Caki2 (cell line): ENCODE results near the gene GADD45B. TPM values are rescaled to one million over a fixed set of nuclear protein-coding genes. Genes with fewer than 3 reads are reported as not detected.

Experiments
- DNase-seq: peaks from one replicate; pipeline ENCODE4 v3.0.0-alpha.2; 2015; ENCODE audit warnings: low read depth
- in situ Hi-C: cut with HindIII; loops from 2 replicates; pipeline ENCODE4 v1.10.0; 2016; ENCODE audit warnings: low sequenced_read_pairs, low pct_unique_long_range_greater_than_20kb, mixed read lengths
- total RNA-seq: library from RNA; depleted of rRNA; stranded (reverse); fragments of >200 nt; shearing (Covaris generic); gene quantifications from 2 replicates; pipeline ENCODE4 v1.2.3, GENCODE V29; 2014; ENCODE audit warnings: low replicate concordance; rRNA removed

The GADD45B gene
- total RNA-seq = 10.6 and 16.3 TPM in 2 replicates

GRCh38 chr19:2475702-2476450, at the start of gene GADD45B:
GADD45B (plus strand) TSS chr19:2476127; CDS start chr19:2476359, 232 bp downstream.
- DNase-seq = peak; percentile 89
- in situ Hi-C loops = no loop called here

- in situ Hi-C loops = no loop called here
- peak; percentile 40 for DNase-seq
Measured at GRCh38 chr19:2426611-2427428, 49.1 kb upstream of the GADD45B start.

GRCh38 chr19:2427429-2428320, 48.3 kb upstream of the GADD45B start, which contains the start of gene TIMM13:
TIMM13 (minus strand) TSS chr19:2427586; CDS start chr19:2427533, 53 bp downstream.
- peak; percentile 88 for DNase-seq
- in situ Hi-C loops = no loop called here

GRCh38 chr19:2428321-2428690, 47.6 kb upstream of the GADD45B start:
- no peak for DNase-seq
- in situ Hi-C loops = no loop called here

DNA sequence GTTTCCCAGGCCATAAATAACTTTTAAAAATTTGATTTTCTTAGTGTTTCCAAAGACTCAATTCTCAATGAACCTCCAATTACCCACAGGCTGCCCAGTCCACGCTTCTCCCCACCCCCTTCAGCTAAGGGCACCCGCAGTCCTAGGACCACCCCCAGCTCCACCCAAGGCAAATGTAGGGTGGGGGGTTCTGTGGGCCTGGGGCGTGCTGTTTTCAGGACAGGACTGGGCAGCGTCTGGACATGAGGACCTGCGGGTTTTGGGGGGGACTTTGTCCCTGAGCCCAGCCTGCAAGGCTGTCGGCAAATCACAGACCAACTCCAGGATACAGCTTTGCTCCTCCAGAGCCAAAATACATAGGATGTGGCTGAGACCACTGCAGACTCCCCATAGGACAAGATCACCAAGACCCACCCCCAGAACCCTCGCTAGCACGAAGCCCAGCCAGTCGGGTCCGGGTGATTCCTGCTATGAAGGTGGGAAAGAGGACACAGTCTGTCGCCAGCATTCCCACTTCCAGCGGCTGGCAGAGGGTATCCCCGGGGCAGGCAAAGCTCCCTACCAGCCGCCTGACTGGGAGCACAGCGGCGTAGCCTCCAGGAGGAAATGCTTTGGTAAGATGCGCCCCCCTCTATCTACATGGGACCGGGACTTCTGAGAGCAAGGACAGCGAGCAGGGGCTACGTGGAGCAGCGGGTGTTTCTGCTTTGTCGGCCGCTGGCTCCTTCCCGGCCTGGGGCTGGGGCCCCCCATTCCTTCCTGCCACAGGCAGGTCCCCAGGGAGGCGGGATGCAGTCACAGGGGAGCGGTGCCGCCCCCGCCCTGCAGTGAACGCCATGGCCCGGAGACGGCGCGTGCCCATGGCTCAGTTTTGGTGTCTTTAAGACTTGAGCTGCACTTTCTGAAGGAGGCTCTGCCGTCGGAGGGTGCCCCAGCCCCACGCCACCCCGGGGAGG, 46.9 kb upstream of the GADD45B start:
- in situ Hi-C loops = no loop called here
- DNase-seq = no peak

- no peak for DNase-seq
- in situ Hi-C loops = no loop called here
Measured at GRCh38 chr19:2429917-2430535, 45.9 kb upstream of the GADD45B start.

- no peak for DNase-seq
- in situ Hi-C loops = no loop called here
Measured at GRCh38 chr19:2431318-2432055, 44.4 kb upstream of the GADD45B start.

DNA sequence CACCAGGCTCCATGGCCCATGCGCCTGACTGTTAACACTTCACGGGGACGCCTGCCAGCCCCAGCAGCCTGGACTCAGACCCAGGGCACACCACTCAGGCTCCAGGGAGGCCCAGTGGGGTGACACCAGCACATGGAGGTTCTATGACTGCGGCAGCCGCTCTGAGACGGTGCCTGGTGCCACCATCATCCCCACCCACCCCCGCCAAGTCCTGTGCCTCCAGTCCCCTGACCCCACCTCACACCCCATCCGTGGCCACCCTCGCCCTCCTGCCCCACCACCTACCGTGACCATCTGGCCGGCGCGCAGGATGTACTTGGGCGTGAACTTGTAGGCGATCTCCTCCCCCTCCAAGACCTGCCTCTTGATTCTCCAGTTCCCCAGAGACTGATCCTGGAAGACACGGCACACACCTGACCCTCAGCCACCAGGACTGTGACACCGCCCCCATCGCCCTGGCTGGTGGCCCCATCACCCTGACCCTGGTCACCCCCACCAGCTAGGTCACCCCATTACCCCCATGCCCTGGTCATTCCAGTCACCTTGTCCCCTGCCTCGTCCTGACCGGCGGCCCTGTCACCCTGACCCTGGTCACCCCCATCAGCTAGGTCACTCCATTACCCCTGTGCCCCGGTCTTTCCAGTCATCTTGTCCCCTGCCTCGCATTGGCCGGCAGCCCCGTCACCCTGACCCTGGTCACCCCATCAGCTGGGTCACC, 43.6 kb upstream of the GADD45B start:
- no peak for DNase-seq
- in situ Hi-C loops = no loop called here

DNA sequence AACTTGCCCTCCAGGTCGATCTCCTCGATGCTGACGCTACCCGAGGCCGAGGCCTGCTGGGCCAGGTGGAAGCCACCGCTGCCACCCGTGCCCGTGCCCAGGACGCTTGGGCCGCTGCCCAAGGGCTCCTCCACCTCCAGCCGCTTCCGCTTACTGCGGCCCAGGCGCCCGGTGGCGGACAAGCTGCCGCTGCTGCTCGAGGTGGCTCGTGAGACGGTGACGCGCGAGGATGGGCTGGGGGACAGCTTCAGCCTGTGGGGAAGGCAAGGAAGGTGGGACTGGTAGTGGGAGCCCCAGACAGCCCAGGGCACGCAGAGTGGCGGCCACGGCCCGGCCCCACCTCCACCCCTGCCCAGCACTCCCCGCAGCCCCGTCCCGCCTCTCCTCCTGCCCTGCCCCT, 42.1 kb upstream of the GADD45B start:
- in situ Hi-C loops = no loop called here
- no peak for DNase-seq

DNA sequence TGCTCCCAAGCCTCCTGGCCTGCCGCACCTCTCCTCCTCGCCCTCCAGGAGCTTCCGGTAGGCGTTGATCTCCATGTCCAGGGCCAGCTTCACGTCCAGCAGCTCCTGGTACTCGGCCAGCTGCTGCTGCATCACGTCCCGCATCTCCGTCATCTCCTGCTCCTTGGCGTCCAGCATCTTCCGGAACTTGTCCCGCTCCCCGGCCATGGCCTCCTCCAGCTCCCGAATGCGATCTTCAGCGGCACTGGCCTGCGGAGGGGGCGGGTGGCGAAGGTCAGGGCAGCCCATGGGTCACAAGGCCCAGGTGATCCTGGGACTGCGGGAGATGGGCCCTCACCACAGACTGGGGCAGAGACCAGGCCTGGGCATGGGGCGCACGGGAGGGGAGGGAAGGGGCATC, 41.7 kb upstream of the GADD45B start:
- in situ Hi-C loops = no loop called here
- DNase-seq = no peak

- DNase-seq = no peak
- in situ Hi-C loops = no loop called here
Measured at GRCh38 chr19:2434721-2435265, 41.1 kb upstream of the GADD45B start.

GRCh38 chr19:2436384-2436783, 39.5 kb upstream of the GADD45B start:
- in situ Hi-C loops = no loop called here
- DNase-seq = no peak

DNA sequence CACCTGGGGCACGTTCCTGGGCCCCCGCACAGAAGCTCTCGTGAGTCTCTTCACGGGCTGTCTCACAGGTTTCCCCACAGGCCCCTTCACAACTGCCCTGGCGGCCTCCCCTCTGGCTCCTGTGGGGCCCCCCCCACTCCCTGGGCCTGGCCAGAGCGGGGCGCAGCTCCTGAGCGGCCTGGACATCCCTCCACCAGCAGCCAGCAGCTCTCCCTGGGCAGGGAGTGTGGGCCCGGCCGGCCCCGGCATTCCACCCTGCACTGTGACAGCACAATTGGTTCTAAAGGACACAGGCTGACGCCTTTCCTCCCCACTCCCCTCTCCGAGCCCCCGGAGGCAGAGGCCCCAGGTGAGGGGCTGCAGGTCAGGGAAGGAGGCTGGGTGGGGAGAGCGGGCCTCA, 39.0 kb upstream of the GADD45B start:
- in situ Hi-C loops = no loop called here

DNA sequence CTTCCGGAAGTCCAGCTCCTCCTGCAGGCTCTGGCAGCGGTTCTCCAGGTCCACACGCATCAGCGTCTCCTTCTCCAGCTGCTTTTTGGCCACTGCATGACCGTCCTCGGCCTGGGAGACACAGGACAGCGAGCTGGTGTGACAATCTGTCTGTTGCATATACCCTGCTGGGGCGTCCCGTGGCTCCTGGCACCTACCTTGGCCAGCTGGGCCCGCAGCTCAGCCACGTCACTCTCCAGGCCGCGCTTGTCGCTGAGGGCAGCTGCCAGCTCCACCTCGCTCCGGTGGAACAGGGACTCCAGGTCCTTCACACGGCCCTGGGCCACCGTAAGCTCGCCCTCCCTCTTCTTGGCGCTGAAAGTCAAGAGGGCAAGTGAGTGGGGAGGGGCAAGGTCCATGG, 37.7 kb upstream of the GADD45B start:
- DNase-seq = no peak
- in situ Hi-C loops = no loop called here

More for the DNA sequence above, 39.0 kb upstream of the GADD45B start:
- DNase-seq = no peak

GRCh38 chr19:2440515-2440914, 35.4 kb upstream of the GADD45B start:
- in situ Hi-C loops = no loop called here
- no peak for DNase-seq
